HCEC 1CT (cell line): ENCODE measurements around the gene PLCB1.
A peak's percentile ranks its signal among the peaks of the same experiment; 100 is the strongest.

Experiments used
- DNase-seq: peaks from one replicate; pipeline ENCODE4 v3.0.0-alpha.2; 2017

Gene PLCB1

GRCh38 chr20:8858181-8858787 lies 726.2 kb downstream of the PLCB1 start:
- no peak for DNase-seq

- peak; percentile 95 for DNase-seq
Measured at GRCh38 chr20:8860011-8860495, 728.0 kb downstream of the PLCB1 start.

GRCh38 chr20:8862092-8862491 lies 730.0 kb downstream of the PLCB1 start:
- DNase-seq, result no peak

- no peak for DNase-seq
Measured at GRCh38 chr20:8865636-8866035, 733.6 kb downstream of the PLCB1 start.

- DNase-seq, result no peak
Measured at GRCh38 chr20:8867038-8867740, 735.1 kb downstream of the PLCB1 start.

- no peak for DNase-seq
Measured at GRCh38 chr20:8870652-8871051, 738.6 kb downstream of the PLCB1 start.

GRCh38 chr20:8874437-8874836 lies 742.4 kb downstream of the PLCB1 start:
- no peak for DNase-seq

- peak; percentile 24 for DNase-seq
Measured at GRCh38 chr20:8875586-8875985, 743.5 kb downstream of the PLCB1 start.

- DNase-seq, result no peak
Measured at GRCh38 chr20:8876366-8876765, 744.3 kb downstream of the PLCB1 start.

GRCh38 chr20:8877294-8877693 lies 745.2 kb downstream of the PLCB1 start:
- no peak for DNase-seq

- no peak for DNase-seq
Measured at GRCh38 chr20:8879669-8880068, 747.6 kb downstream of the PLCB1 start.

GRCh38 chr20:8880085-8880853 lies 748.2 kb downstream of the PLCB1 start:
- no peak for DNase-seq

- no peak for DNase-seq
Measured at GRCh38 chr20:8891039-8891438, 759.0 kb downstream of the PLCB1 start.

- DNase-seq, result no peak
Measured at GRCh38 chr20:8895472-8895871, 763.4 kb downstream of the PLCB1 start.

- no peak for DNase-seq
Measured at GRCh38 chr20:8898823-8899222, 766.8 kb downstream of the PLCB1 start.

GRCh38 chr20:8901237-8902025 lies 769.4 kb downstream of the PLCB1 start:
- peak; percentile 23 for DNase-seq

- peak; percentile 8 for DNase-seq
Measured at GRCh38 chr20:8903655-8904605, 771.9 kb downstream of the PLCB1 start.

GRCh38 chr20:8909596-8909995 lies 777.5 kb downstream of the PLCB1 start:
- peak; percentile 54 for DNase-seq

- DNase-seq, result no peak
Measured at GRCh38 chr20:8912096-8912495, 780.0 kb downstream of the PLCB1 start.

- DNase-seq, result no peak
Measured at GRCh38 chr20:8912731-8913130, 780.7 kb downstream of the PLCB1 start.

GRCh38 chr20:8913456-8913855 lies 781.4 kb downstream of the PLCB1 start:
- no peak for DNase-seq

- no peak for DNase-seq
Measured at GRCh38 chr20:8914421-8914820, 782.4 kb downstream of the PLCB1 start.
